HepG2 (cell line): Measurements from ENCODE around the gene LIPC. TPM values are rescaled to one million over a fixed set of nuclear protein-coding genes. Genes with fewer than 3 reads are reported as not detected.

ENCODE experiments used
- ATAC-seq: fragments of 200-7000 bp; cut with Tn5 transposase; 3 replicates; pipeline ENCODE4 v1.9.1; 2020; ENCODE audit warnings: mild to moderate bottlenecking, moderate library complexity
- BruUV-seq: library from RNA; stranded (reverse); fragments of 400-500 nt; replicated peaks from 2 replicates; lab custom pipeline; 2021; lab: Mats Ljungman, UMichigan
- CTCF ChIA-PET: fragments of 300-600 bp; formaldehyde crosslinking; extraction: SDS; loops from one replicate; lab custom pipeline; 2021; ENCODE audit warnings: low total read pairs, inconsistent platforms, low intra/inter-chr PET ratio; lab: Yijun Ruan, JAX
- POLR2A ChIA-PET: fragments of 350-600 bp; sonication (Branson Sonifier 250); formaldehyde crosslinking; loops from one replicate; lab custom pipeline; 2020; ENCODE audit warnings: antibody characterized with exemption, inconsistent platforms; lab: Yijun Ruan, JAX
- DNase-seq: peaks from one replicate; pipeline ENCODE4 v3.0.0-alpha.2; 2015; ENCODE audit warnings: low spot score
- FAIRE-seq: peaks from 3 replicates; lab custom pipeline; 2011; peaks lifted over from hg19 to GRCh38; lab: Jason Lieb, UNC
- H2AFZ ChIP-seq: one replicate; pipeline ENCODE4 v1.6.1; 2011; ENCODE audit warnings: low read length, inconsistent platforms
- H3K27ac ChIP-seq: fragments of 300-600 bp; 3 replicates; pipeline ENCODE4 v1.8.0; 2011; ENCODE audit warnings: mixed run types, mild to moderate bottlenecking, mixed read lengths, low read length, inconsistent platforms; ENCODE audit not compliant: insufficient read depth; ENCODE audit errors: extremely low read length
- H3K27me3 ChIP-seq, 2 experiments: fragments of 200-600 bp in 1 of 2; 2 replicates in 1 of 2; 3 replicates in 1 of 2; pipeline versions ENCODE4 v1.6.0 to v1.8.0; 2011; ENCODE audit warnings: low read length in 2 of 2, mild to moderate bottlenecking in 2 of 2, moderate library complexity in 2 of 2, inconsistent platforms in 1 of 2; ENCODE audit not compliant: insufficient read depth in 2 of 2, control insufficient read depth in 1 of 2
- H3K36me3 ChIP-seq, 2 experiments: fragments of 200-600 bp in 1 of 2; replicated peaks in 1 of 2; 2 replicates in 1 of 2; 3 replicates in 1 of 2; pipeline versions ENCODE4 v1.5.1 to v1.8.0; 2011; ENCODE audit warnings: low read length in 2 of 2, inconsistent platforms in 1 of 2; ENCODE audit not compliant: insufficient read depth in 2 of 2, control insufficient read depth in 1 of 2
- H3K4me1 ChIP-seq: 2 replicates; pipeline ENCODE4 v1.5.1; 2012; ENCODE audit warnings: low read length, inconsistent platforms; ENCODE audit not compliant: insufficient read depth
- H3K4me2 ChIP-seq: 2 replicates; pipeline ENCODE4 v1.6.0; 2011; ENCODE audit warnings: low read depth, low read length, inconsistent platforms
- H3K4me3 ChIP-seq, 3 experiments: fragments of 200-600 bp in 1 of 3; sonication (generic), shearing (Covaris generic) in 1 of 3; replicated peaks in 1 of 3; 2 replicates each; pipeline ENCODE4 v1.5.1; 2011 to 2016; ENCODE audit warnings: low read length in 3 of 3, inconsistent platforms in 2 of 3, low read depth in 2 of 3, mild to moderate bottlenecking in 2 of 3, control low read depth in 1 of 3, mixed read lengths in 1 of 3; ENCODE audit not compliant: insufficient read depth in 1 of 3
- H3K79me2 ChIP-seq: one replicate; pipeline ENCODE4 v1.6.1; 2011; ENCODE audit warnings: low read length, inconsistent platforms; ENCODE audit not compliant: insufficient read depth
- H3K9ac ChIP-seq: 2 replicates; pipeline ENCODE4 v1.6.0; 2011; ENCODE audit warnings: mild to moderate bottlenecking, low read depth, low read length, inconsistent platforms; ENCODE audit not compliant: insufficient read depth
- H3K9me3 ChIP-seq: 2 replicates; pipeline ENCODE4 v1.5.1; 2012; ENCODE audit warnings: mild to moderate bottlenecking, low read length
- H4K20me1 ChIP-seq: 2 replicates; pipeline ENCODE4 v1.6.0; 2011; ENCODE audit warnings: inconsistent platforms, mild to moderate bottlenecking, low read length, moderate library complexity; ENCODE audit not compliant: insufficient read depth
- BHLHE40 ChIP-seq: IDR thresholded peaks from 2 replicates; pipeline ENCODE4 v1.6.1; 2011; ENCODE audit warnings: low read length, improper control_type of control experiment
- GTF3A ChIP-seq: sonication (generic); formaldehyde crosslinking; conservative IDR thresholded peaks from 2 replicates; pipeline ENCODE4 v1.4.0; 2020; ENCODE audit warnings: mild to moderate bottlenecking, missing genetic modification reagents
- KLF11 ChIP-seq: IDR thresholded peaks from 2 replicates; pipeline ENCODE4 v1.6.1; 2016; ENCODE audit warnings: missing compliant biosample characterization
- MYNN ChIP-seq: sonication (generic); formaldehyde crosslinking; IDR thresholded peaks from 2 replicates; pipeline ENCODE4 v1.4.0; 2020; ENCODE audit warnings: mild to moderate bottlenecking, low read depth, missing genetic modification reagents
- ZNF12 ChIP-seq: sonication (generic); formaldehyde crosslinking; IDR thresholded peaks from 2 replicates; pipeline ENCODE4 v1.5.0; 2020; ENCODE audit warnings: missing genetic modification reagents
- ZNF296 ChIP-seq: sonication (generic); formaldehyde crosslinking; conservative IDR thresholded peaks from 2 replicates; pipeline ENCODE4 v1.5.0; 2020; ENCODE audit warnings: mild to moderate bottlenecking, missing genetic modification reagents
- ZNF432 ChIP-seq: sonication (generic); formaldehyde crosslinking; IDR thresholded peaks from 2 replicates; pipeline ENCODE4 v1.5.0; 2020; ENCODE audit warnings: missing genetic modification reagents, mild to moderate bottlenecking, borderline replicate concordance
- ZNF839 ChIP-seq: sonication (generic); formaldehyde crosslinking; IDR thresholded peaks from 2 replicates; pipeline ENCODE4 v1.4.0; 2020; ENCODE audit warnings: missing genetic modification reagents, mild to moderate bottlenecking, borderline replicate concordance
- ZSCAN21 ChIP-seq: sonication (generic); formaldehyde crosslinking; IDR thresholded peaks from 2 replicates; pipeline ENCODE4 v1.8.0; 2022; ENCODE audit warnings: mild to moderate bottlenecking, missing genetic modification reagents, moderate library complexity, borderline replicate concordance
- WGBS: methylation state at CpG from one replicate; pipeline ENCODE4 v1.1.6; 2017; ENCODE audit warnings: low lambda C conversion rate; 5-methylcytosine and 5-hydroxymethylcytosine counted together
- in situ Hi-C: cut with HindIII; loops from 2 replicates; pipeline ENCODE4 v1.10.0; 2017; ENCODE audit warnings: low pct_unique_long_range_greater_than_20kb; ENCODE audit not compliant: extremely low pct_ligation_motif_present
- intact Hi-C: fragments of 100-400 bp; cut with micrococcal nuclease; formaldehyde crosslinking; loops from one replicate; pipeline ENCODE4 v1.10.0; 2022; ENCODE audit not compliant: unreplicated experiment
- polyA plus RNA-seq, 8 experiments: library from polyadenylated mRNA; depleted of rRNA in 3 of 8; stranded (reverse) in 7 of 8; unstranded in 1 of 8; fragments of >200 nt; fragmentation: Illumina TruSeq in 4 of 8; extraction: Trizol in 4 of 8; gene quantifications; 2 replicates each; pipeline versions ENCODE4 v1.2.1 to v1.2.3, GENCODE V29; 2011 to 2016; ENCODE audit warnings: low read depth in 4 of 8, missing spikeins in 1 of 8, mixed read lengths in 1 of 8; ENCODE audit not compliant: insufficient read depth in 1 of 8
- total RNA-seq, 5 experiments: library from RNA; depleted of rRNA; stranded (reverse); fragments of >200 nt; fragmentation: Illumina TruSeq; extraction: Trizol; gene quantifications; 2 replicates each; pipeline ENCODE4 v1.2.3, GENCODE V29; 2016; ENCODE audit warnings: low read depth in 1 of 5
- TF ChIP-seq, protein P1 (sequence below): sonication (generic); formaldehyde crosslinking; IDR thresholded peaks from 2 replicates; pipeline ENCODE4 v1.9.0; 2021; ENCODE audit warnings: missing genetic modification reagents, borderline replicate concordance
- TF ChIP-seq, protein P2 (sequence below): sonication (generic); formaldehyde crosslinking; IDR thresholded peaks from 2 replicates; pipeline ENCODE4 v1.5.1; 2020; ENCODE audit warnings: mild to moderate bottlenecking, missing genetic modification reagents

The LIPC gene
- total and polyA plus RNA-seq, 2 of the 13 experiments (the other 11 are each of a cell fraction or from before 2014, with no cell fraction given) = 26.0 to 38.0 TPM

DNA sequence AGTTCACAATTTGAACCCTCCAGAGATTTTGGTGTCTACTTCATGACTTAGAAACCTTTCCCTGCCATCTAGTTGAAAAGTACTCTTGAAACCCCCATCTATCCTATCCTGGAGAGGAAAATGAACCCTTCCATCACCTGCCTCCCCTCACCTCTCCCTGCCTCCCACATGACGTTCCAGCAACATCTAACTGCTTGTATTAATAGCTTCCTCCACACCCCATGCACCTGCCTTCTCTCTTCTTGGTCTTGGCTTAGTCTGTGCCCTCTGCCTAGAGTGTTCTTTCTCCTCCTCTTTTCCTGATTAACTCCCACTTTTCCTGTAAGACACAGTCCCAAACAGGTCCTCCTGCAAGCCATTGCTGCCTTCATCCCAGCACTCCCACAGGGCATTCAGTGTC lies 107.8 kb downstream of the LIPC start:
- POLR2A ChIA-PET = no interaction called here
- no peak overlapping the region for H3K4me3 ChIP-seq
- ATAC-seq (no peak), DNase-seq (no peak), FAIRE-seq (no peak)
- no peaks in the 10 kb centered on the region for H3K79me2 ChIP-seq
- peaks cover 2 to 13% of the 10 kb centered on the region in 2 experiments; a peak in 2 of 5 replicates for H3K36me3 ChIP-seq
- WGBS = 87% methylated on average over 1 of the region's 1 CpG
- no TSS peak for BruUV-seq
- H3K4me1 ChIP-seq = peaks cover 15% of the 10 kb centered on the region
- H3K27me3 ChIP-seq = no peaks in the 10 kb centered on the region
- TF ChIP-seq, protein P1, sequence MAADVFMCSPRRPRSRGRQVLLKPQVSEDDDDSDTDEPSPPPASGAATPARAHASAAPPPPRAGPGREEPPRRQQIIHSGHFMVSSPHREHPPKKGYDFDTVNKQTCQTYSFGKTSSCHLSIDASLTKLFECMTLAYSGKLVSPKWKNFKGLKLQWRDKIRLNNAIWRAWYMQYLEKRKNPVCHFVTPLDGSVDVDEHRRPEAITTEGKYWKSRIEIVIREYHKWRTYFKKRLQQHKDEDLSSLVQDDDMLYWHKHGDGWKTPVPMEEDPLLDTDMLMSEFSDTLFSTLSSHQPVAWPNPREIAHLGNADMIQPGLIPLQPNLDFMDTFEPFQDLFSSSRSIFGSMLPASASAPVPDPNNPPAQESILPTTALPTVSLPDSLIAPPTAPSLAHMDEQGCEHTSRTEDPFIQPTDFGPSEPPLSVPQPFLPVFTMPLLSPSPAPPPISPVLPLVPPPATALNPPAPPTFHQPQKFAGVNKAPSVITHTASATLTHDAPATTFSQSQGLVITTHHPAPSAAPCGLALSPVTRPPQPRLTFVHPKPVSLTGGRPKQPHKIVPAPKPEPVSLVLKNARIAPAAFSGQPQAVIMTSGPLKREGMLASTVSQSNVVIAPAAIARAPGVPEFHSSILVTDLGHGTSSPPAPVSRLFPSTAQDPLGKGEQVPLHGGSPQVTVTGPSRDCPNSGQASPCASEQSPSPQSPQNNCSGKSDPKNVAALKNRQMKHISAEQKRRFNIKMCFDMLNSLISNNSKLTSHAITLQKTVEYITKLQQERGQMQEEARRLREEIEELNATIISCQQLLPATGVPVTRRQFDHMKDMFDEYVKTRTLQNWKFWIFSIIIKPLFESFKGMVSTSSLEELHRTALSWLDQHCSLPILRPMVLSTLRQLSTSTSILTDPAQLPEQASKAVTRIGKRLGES (CRISPR knock-in tag) = no peak
- no peak for TF ChIP-seq MYNN (CRISPR knock-in tag)
- H3K9me3 ChIP-seq = no peaks in the 10 kb centered on the region
- H4K20me1 ChIP-seq = no peaks in the 10 kb centered on the region
- no peak overlapping the region for H3K4me2 ChIP-seq
- no peak overlapping the region for H3K27ac ChIP-seq
- intact Hi-C loops (no loop called here), in situ Hi-C loops (no loop called here)
- H2AFZ ChIP-seq = no peak overlapping the region
- H3K9ac ChIP-seq = no peak overlapping the region
- CTCF ChIA-PET = no interaction called here

DNA sequence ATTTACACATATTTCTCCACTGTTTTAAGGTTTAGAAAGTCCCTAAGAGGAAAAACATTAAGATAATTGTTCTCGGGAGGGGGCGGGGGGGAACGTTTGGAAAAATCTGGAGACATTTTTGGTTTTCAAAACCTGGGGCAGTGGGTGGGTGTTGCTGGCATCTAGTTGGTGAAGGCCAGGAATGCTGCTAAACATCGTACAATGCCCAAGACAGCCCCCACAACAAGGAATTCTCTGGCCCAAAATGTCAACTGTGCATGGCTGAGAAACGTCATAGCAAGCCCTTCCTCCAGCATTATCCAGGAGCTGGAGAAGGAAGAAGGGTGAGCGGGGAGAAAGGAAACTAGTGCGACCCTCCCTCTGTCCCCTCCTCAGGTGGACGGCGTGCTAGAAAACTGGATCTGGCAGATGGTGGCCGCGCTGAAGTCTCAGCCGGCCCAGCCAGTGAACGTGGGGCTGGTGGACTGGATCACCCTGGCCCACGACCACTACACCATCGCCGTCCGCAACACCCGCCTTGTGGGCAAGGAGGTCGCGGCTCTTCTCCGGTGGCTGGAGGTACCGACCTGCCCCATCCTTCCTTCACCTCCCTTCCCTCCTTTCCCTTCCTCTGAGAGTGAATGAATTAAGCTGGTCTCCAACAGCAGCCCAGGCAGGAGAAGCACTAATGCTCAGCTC lies 109.8 kb downstream of the LIPC start:
- 95% methylated on average over 22 of the region's 22 CpGs for WGBS
- no peaks in the 10 kb centered on the region for H4K20me1 ChIP-seq
- intact Hi-C loops = no loop called here
- CTCF ChIA-PET = no interaction called here
- H3K27me3 ChIP-seq = no peaks in the 10 kb centered on the region
- H3K27ac ChIP-seq = no peak overlapping the region
- H2AFZ ChIP-seq = no peak overlapping the region
- no peak overlapping the region for H3K4me3 ChIP-seq
- DNase-seq (no peak), FAIRE-seq (no peak), ATAC-seq (no peak)
- H3K4me1 ChIP-seq = peaks cover 11% of the 10 kb centered on the region
- peaks cover 3 to 13% of the 10 kb centered on the region in 2 experiments; a peak in 2 of 5 replicates for H3K36me3 ChIP-seq
- no peak overlapping the region for H3K4me2 ChIP-seq
- in situ Hi-C loops = no loop called here
- POLR2A ChIA-PET = no interaction called here
- BruUV-seq = no TSS peak
- no peaks in the 10 kb centered on the region for H3K79me2 ChIP-seq
- H3K9ac ChIP-seq = no peak overlapping the region
- H3K9me3 ChIP-seq = no peaks in the 10 kb centered on the region
- TF ChIP-seq ZNF839 (CRISPR knock-in tag) (no peak), ZSCAN21 (CRISPR knock-in tag) (no peak), ZNF12 (no peak), KLF11 (CRISPR knock-in tag) (no peak), ZNF296 (CRISPR knock-in tag) (no peak), ZNF432 (CRISPR knock-in tag) (no peak), BHLHE40 (no peak), GTF3A (CRISPR knock-in tag) (no peak)
- TF ChIP-seq, protein P2, sequence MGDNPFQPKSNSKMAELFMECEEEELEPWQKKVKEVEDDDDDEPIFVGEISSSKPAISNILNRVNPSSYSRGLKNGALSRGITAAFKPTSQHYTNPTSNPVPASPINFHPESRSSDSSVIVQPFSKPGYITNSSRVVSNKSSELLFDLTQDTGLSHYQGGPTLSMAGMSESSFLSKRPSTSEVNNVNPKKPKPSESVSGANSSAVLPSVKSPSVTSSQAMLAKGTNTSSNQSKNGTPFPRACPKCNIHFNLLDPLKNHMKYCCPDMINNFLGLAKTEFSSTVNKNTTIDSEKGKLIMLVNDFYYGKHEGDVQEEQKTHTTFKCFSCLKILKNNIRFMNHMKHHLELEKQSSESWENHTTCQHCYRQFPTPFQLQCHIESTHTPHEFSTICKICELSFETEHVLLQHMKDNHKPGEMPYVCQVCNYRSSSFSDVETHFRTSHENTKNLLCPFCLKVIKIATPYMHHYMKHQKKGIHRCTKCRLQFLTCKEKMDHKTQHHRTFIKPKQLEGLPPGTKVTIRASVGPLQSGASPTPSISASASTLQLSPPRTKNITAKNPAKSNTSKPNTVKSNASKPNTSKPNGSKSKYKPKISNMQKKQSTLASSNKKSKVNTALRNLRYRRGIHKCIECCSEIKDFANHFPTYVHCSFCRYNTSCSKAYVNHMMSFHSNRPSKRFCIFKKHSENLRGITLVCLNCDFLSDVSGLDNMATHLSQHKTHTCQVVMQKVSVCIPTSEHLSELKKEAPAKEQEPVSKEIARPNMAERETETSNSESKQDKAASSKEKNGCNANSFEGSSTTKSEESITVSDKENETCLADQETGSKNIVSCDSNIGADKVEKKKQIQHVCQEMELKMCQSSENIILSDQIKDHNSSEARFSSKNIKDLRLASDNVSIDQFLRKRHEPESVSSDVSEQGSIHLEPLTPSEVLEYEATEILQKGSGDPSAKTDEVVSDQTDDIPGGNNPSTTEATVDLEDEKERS (CRISPR knock-in tag) = no peak
